ENCODE results near the gene ADAMTSL1. TPM values are rescaled to one million over a fixed set of nuclear protein-coding genes. Genes with fewer than 3 reads are reported as not detected.

ADAMTSL1 gene
- polyA plus RNA-seq, 1 donor from 2014 or later: 1.1 TPM

DNA sequence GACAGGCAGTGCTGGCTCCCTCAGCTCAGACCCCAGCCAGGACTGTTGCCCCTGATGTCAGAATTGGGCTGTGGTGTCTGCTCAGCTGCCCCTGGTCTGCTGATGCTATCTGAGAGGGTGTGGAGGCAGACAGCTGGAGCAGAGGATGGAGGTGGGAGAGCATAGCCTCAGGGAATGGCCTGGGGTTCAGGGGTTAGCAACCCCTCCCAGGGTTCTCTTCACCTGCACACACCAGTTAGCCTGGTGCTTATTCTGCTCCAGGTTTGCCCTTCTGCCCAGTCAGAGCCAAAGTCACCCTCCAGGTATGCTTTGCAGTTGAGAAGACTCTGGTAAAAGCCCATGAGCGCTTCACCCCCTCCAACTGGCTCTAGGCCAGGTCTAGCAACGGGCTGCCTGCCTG is 449.2 kb downstream of the ADAMTSL1 start:
- Histone ChIP-seq H3K36me3 (ENCODE audit: insufficient read depth, low read length) (no peaks in the 10 kb centered on the region), H3K4me2 (ENCODE audit: low read length) (no peak overlapping the region), H3K9me3 (ENCODE audit: low read length) (no peaks in the 10 kb centered on the region), H3K27ac (ENCODE audit: low read length) (no peak overlapping the region), H3K4me3 (ENCODE audit: low read length) (no peak overlapping the region), H3K9ac (ENCODE audit: low read length) (no peak overlapping the region), H3F3A (ENCODE audit: insufficient read depth, low read length, poor library complexity, severe bottlenecking) (no peaks in the 10 kb centered on the region), H3K27me3 (ENCODE audit: insufficient read depth, low read depth, low read length) (no peaks in the 10 kb centered on the region), H2AFZ (ENCODE audit: low read depth, low read length) (no peak overlapping the region), H3K9me2 (ENCODE audit: insufficient read depth, low read length) (no peaks in the 10 kb centered on the region), H3K79me2 (replicated peaks; ENCODE audit: insufficient read depth, low read length) (no peaks in the 10 kb centered on the region), H4K20me1 (ENCODE audit: insufficient read depth) (no peaks in the 10 kb centered on the region)
- no peak for TF ChIP-seq CTCF (IDR thresholded peaks at IDR 0.05; ENCODE audit: poor library complexity, severe bottlenecking)
- TF ChIP-seq, protein P1, sequence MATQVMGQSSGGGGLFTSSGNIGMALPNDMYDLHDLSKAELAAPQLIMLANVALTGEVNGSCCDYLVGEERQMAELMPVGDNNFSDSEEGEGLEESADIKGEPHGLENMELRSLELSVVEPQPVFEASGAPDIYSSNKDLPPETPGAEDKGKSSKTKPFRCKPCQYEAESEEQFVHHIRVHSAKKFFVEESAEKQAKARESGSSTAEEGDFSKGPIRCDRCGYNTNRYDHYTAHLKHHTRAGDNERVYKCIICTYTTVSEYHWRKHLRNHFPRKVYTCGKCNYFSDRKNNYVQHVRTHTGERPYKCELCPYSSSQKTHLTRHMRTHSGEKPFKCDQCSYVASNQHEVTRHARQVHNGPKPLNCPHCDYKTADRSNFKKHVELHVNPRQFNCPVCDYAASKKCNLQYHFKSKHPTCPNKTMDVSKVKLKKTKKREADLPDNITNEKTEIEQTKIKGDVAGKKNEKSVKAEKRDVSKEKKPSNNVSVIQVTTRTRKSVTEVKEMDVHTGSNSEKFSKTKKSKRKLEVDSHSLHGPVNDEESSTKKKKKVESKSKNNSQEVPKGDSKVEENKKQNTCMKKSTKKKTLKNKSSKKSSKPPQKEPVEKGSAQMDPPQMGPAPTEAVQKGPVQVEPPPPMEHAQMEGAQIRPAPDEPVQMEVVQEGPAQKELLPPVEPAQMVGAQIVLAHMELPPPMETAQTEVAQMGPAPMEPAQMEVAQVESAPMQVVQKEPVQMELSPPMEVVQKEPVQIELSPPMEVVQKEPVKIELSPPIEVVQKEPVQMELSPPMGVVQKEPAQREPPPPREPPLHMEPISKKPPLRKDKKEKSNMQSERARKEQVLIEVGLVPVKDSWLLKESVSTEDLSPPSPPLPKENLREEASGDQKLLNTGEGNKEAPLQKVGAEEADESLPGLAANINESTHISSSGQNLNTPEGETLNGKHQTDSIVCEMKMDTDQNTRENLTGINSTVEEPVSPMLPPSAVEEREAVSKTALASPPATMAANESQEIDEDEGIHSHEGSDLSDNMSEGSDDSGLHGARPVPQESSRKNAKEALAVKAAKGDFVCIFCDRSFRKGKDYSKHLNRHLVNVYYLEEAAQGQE (IDR thresholded peaks at IDR 0.05; ENCODE audit: borderline replicate concordance): no peak
- no peak for TF ChIP-seq SMC3 (conservative IDR thresholded peaks at IDR 0.05; ENCODE audit: poor library complexity)
- TF ChIP-seq EZH2 (IDR thresholded peaks at IDR 0.05; ENCODE audit: borderline replicate concordance, insufficient read depth, low read length, poor library complexity, severe bottlenecking): no peak
- TF ChIP-seq EP300 (conservative IDR thresholded peaks at IDR 0.05; ENCODE audit: poor library complexity, severe bottlenecking): no peak
- TF ChIP-seq RAD21 (conservative IDR thresholded peaks at IDR 0.05): no peak
- no peak for TF ChIP-seq MXI1 (conservative IDR thresholded peaks at IDR 0.05; ENCODE audit: poor library complexity, severe bottlenecking)
- TF ChIP-seq TAF1 (IDR thresholded peaks at IDR 0.05; ENCODE audit: low read depth): no peak
- no peak for TF ChIP-seq POLR2AphosphoS5 (IDR thresholded peaks at IDR 0.05)

- no peaks in the 10 kb centered on the region for H3K27me3 ChIP-seq (ENCODE audit: insufficient read depth, low read depth, low read length)
- TF ChIP-seq CTCF (IDR thresholded peaks at IDR 0.05; ENCODE audit: poor library complexity, severe bottlenecking) (no peak), EZH2 (IDR thresholded peaks at IDR 0.05; ENCODE audit: borderline replicate concordance, insufficient read depth, low read length, poor library complexity, severe bottlenecking) (no peak), SMC3 (conservative IDR thresholded peaks at IDR 0.05; ENCODE audit: poor library complexity) (no peak), MXI1 (conservative IDR thresholded peaks at IDR 0.05; ENCODE audit: poor library complexity, severe bottlenecking) (no peak), TAF1 (IDR thresholded peaks at IDR 0.05; ENCODE audit: low read depth) (no peak), POLR2AphosphoS5 (IDR thresholded peaks at IDR 0.05) (no peak), EP300 (conservative IDR thresholded peaks at IDR 0.05; ENCODE audit: poor library complexity, severe bottlenecking) (no peak), RAD21 (conservative IDR thresholded peaks at IDR 0.05) (no peak)
- TF ChIP-seq, protein P1 (IDR thresholded peaks at IDR 0.05; ENCODE audit: borderline replicate concordance): no peak
- H3K9me3 ChIP-seq (ENCODE audit: low read length): no peaks in the 10 kb centered on the region
- H3F3A ChIP-seq (ENCODE audit: insufficient read depth, low read length, poor library complexity, severe bottlenecking): no peaks in the 10 kb centered on the region
- no peaks in the 10 kb centered on the region for H3K9me2 ChIP-seq (ENCODE audit: insufficient read depth, low read length)
- H3K27ac ChIP-seq (ENCODE audit: low read length): no peak overlapping the region
- no peaks in the 10 kb centered on the region for H4K20me1 ChIP-seq (ENCODE audit: insufficient read depth)
- no peak overlapping the region for H2AFZ ChIP-seq (ENCODE audit: low read depth, low read length)
- H3K36me3 ChIP-seq (ENCODE audit: insufficient read depth, low read length): no peaks in the 10 kb centered on the region
- no peaks in the 10 kb centered on the region for H3K79me2 ChIP-seq (replicated peaks; ENCODE audit: insufficient read depth, low read length)
- H3K4me3 ChIP-seq (ENCODE audit: low read length): no peak overlapping the region
- no peak overlapping the region for H3K4me2 ChIP-seq (ENCODE audit: low read length)
- H3K9ac ChIP-seq (ENCODE audit: low read length): no peak overlapping the region
Measured at GRCh38 chr9:18923671-18924430, 449.9 kb downstream of the ADAMTSL1 start.

All from neural cell (in vitro differentiated cells).